ENCODE measurements around the gene MFN2.
"Not testable (repeated sequence)": the region's sequence is repeated elsewhere in the genome, so short reads cannot be mapped to it uniquely, and the experiment has no call there.

The MFN2 gene

GRCh38 chr1:11985851-11986250, 5.6 kb downstream of the MFN2 start:
- DNase-seq: no peak

DNA sequence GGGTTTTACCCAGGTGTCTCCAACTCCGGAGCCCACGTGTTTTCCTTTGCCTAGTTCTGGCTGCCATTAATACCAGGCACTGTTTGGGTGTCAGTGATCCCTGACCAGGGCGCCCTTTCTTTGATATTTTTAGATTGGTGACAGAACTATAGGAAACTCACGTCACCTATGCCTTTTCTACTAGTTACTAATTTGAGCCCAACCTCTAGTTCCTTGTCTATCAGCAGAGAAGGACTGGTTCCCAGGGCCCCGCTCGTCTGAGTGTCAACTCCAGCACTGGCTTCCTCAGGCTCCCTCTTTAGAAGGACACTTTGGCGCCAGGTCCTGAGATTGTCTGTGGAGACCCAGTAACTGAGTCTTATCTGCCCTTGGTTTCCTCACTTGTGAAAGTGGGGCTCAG, 9.4 kb downstream of the MFN2 start:
- in situ Hi-C loops (cut with HindIII; ENCODE audit: low pct_ligation_motif_present, low pct_unique_long_range_greater_than_20kb, low sequenced_read_pairs): no loop called here
- no peak for DNase-seq

More at GRCh38 chr1:11985851-11986250, 5.6 kb downstream of the MFN2 start:
- in situ Hi-C loops (cut with HindIII; ENCODE audit: low pct_ligation_motif_present, low pct_unique_long_range_greater_than_20kb, low sequenced_read_pairs): no loop called here

GRCh38 chr1:11990303-11991032, 10.2 kb downstream of the MFN2 start:
- no peak for DNase-seq
- in situ Hi-C loops (cut with HindIII; ENCODE audit: low pct_ligation_motif_present, low pct_unique_long_range_greater_than_20kb, low sequenced_read_pairs): no loop called here

DNA sequence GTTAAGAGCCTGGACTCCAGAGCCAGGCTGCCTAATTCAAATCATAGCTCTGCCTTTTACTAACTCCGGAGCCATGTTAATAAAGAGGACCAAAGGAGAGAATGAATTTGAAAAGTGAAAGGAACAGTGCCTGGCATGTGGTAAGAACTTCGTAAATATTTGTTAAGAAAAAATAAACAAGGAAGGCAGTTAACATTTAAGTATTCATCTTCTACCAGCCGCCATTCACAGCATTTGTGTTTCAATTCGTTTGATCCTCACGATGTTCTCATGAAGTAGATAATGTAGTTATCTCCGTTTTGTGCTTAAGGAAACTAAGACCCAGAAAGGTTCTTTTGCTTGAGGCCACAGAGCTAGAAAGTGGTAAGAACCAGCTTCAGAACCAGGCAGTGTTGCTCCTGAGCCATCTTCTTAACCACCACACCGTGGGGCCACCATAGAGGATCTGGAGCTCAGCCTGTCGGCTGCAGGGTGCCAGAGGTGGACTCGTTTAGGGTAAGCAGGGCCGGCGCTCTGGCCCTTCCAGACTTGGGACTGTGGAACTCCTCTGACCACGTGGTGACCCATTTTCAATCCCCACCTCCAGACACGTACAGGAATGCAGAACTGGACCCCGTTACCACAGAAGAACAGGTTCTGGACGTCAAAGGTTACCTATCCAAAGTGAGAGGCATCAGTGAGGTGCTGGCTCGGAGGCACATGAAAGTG, 11.9 kb downstream of the MFN2 start:
- no peak for DNase-seq
- in situ Hi-C loops (cut with HindIII; ENCODE audit: low pct_ligation_motif_present, low pct_unique_long_range_greater_than_20kb, low sequenced_read_pairs): no loop called here

- no peak for DNase-seq
- in situ Hi-C loops (cut with HindIII; ENCODE audit: low pct_ligation_motif_present, low pct_unique_long_range_greater_than_20kb, low sequenced_read_pairs): no loop called here
These were observed 17.0 kb downstream of the MFN2 start for GRCh38 chr1:11997081-11997850.

DNA sequence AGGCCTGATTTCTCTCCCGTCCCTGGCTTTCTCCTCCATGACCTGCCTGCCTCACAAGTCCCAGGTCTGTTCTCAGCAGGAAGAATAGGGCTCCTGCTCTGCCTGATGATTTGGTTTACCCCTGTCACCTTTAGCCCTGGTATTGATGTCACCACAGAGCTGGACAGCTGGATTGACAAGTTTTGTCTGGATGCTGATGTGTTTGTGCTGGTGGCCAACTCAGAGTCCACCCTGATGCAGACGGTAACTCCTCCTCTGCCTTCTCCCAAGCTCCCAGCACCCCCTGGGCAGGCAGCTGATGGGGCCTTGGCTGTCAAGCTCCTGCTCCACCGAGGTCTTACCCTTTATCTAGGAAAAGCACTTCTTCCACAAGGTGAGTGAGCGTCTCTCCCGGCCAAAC, 18.4 kb downstream of the MFN2 start:
- DNase-seq: no peak
- in situ Hi-C loops (cut with HindIII; ENCODE audit: low pct_ligation_motif_present, low pct_unique_long_range_greater_than_20kb, low sequenced_read_pairs): no loop called here

DNA sequence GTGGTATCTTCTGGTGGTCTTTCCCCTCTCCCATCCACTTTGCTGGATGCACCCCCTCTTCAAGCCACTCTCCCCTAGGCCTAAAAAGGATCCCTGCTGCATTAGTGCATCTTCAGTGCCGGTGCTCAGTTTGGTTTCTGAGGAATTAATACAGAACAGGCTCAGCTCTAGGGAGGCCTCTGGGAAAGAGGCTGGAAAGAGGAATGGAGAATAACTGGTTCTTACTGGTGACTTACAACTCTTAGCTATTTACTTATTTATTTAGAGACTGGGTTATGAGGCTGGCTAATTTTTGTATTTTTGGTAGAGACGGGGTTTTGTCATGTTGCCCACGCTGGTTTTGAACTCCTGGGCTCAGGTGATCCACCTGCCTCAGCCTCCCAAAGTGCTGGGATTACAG, 19.0 kb downstream of the MFN2 start:
- in situ Hi-C loops (cut with HindIII; ENCODE audit: low pct_ligation_motif_present, low pct_unique_long_range_greater_than_20kb, low sequenced_read_pairs): no loop called here
- DNase-seq: no peak

DNA sequence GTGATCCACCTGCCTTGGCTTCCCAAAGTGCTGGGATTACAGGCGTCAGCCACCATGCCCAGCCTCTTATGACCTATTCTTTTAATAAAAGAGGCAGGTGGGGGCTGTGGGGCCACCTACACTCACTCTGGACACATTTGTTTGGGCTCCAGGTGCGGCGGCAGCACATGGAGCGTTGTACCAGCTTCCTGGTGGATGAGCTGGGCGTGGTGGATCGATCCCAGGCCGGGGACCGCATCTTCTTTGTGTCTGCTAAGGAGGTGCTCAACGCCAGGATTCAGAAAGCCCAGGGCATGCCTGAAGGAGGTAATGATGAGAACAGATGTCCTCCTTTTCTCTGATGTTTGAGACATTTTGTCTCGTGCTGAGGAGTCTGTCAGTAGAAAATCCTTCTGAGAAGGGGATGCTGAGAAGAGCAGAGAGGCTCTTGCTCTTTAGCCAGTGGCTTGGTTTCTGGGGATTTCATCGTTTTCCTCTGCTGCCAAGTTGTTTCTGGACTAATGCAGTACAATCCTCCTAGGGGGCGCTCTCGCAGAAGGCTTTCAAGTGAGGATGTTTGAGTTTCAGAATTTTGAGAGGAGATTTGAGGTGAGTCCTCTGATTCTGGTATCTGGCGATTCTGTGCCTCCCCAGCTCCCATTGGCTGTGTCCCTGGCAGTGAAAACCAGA, 21.1 kb downstream of the MFN2 start:
- DNase-seq: peak; percentile 60
- in situ Hi-C loops (cut with HindIII; ENCODE audit: low pct_ligation_motif_present, low pct_unique_long_range_greater_than_20kb, low sequenced_read_pairs): no loop called here

GRCh38 chr1:12001996-12002493, 21.8 kb downstream of the MFN2 start:
- in situ Hi-C loops (cut with HindIII; ENCODE audit: low pct_ligation_motif_present, low pct_unique_long_range_greater_than_20kb, low sequenced_read_pairs): no loop called here
- peak; percentile 62 for DNase-seq

DNA sequence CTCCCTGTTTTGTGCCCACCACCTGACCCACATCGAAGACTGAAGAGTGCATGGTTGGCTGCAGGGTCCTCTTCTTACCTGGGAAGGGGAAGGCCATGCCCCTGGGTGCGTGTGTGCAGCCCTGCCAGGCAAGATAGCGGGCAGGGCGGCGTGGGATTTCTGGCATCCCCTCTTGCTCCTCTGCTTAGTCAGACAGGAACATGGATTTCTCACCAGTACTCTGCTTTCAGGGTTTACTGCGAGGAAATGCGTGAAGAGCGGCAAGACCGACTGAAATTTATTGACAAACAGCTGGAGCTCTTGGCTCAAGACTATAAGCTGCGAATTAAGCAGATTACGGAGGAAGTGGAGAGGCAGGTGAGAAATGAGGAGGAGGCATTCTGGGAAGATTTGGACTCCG, 23.5 kb downstream of the MFN2 start:
- DNase-seq: no peak
- in situ Hi-C loops (cut with HindIII; ENCODE audit: low pct_ligation_motif_present, low pct_unique_long_range_greater_than_20kb, low sequenced_read_pairs): no loop called here

DNA sequence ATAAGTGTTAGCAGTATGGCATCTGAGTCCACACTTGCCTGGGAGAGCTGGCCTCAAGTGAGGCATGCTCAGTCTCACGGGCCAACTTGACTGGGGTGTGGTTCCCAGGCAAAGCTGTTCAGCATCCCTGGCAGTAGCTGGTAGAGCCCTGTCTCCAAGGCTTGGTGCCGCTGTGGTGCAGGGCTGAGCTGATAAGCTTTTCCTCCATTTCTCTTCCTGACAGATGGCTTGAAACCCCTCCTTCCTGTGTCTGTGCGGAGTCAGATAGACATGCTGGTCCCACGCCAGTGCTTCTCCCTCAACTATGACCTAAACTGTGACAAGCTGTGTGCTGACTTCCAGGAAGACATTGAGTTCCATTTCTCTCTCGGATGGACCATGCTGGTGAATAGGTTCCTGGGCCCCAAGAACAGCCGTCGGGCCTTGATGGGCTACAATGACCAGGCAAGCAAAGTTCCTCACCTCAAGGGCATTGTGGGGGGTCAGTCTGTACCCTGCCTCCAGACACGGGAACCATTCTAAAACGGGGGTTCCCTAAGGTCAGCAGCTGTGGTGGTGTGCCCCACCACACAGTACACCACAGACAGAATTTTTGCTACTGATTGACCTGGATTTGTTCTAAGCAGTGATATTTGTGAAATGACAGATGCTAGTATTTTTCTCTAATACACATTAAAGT, 25.4 kb downstream of the MFN2 start:
- no peak for DNase-seq
- in situ Hi-C loops (cut with HindIII; ENCODE audit: low pct_ligation_motif_present, low pct_unique_long_range_greater_than_20kb, low sequenced_read_pairs): no loop called here

- in situ Hi-C loops (cut with HindIII; ENCODE audit: low pct_ligation_motif_present, low pct_unique_long_range_greater_than_20kb, low sequenced_read_pairs): no loop called here
- DNase-seq: no peak
These were observed 26.1 kb downstream of the MFN2 start for GRCh38 chr1:12006167-12006921.

- in situ Hi-C loops (cut with HindIII; ENCODE audit: low pct_ligation_motif_present, low pct_unique_long_range_greater_than_20kb, low sequenced_read_pairs): no loop called here
- DNase-seq: no peak
These were observed 27.0 kb downstream of the MFN2 start for GRCh38 chr1:12007204-12007603.

DNA sequence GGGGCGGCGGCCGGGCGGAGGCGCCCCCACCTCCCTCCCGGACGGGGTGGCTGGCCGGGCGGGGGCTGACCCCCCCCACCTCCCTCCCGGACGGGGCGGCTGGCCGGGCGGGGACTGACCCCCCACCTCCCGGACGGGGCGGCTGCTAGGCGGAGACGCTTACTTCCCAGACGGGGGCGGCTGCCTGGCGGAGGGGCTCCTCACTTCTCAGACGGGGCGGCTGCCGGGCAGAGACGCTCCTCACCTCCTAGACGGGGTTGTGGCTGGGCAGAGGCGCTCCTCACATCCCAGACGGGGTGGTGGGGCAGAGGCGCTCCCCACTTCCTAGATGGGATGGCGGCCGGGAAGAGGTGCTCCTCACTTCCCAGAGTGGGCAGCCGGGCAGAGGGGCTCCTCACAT, 28.1 kb downstream of the MFN2 start:
- in situ Hi-C loops (cut with HindIII; ENCODE audit: low pct_ligation_motif_present, low pct_unique_long_range_greater_than_20kb, low sequenced_read_pairs); DNase-seq: not testable (repeated sequence)

GRCh38 chr1:12009318-12009947, 29.2 kb downstream of the MFN2 start:
- no peak for DNase-seq
- in situ Hi-C loops (cut with HindIII; ENCODE audit: low pct_ligation_motif_present, low pct_unique_long_range_greater_than_20kb, low sequenced_read_pairs): no loop called here

GRCh38 chr1:12010746-12011570, 30.7 kb downstream of the MFN2 start:
- DNase-seq: no peak
- in situ Hi-C loops (cut with HindIII; ENCODE audit: low pct_ligation_motif_present, low pct_unique_long_range_greater_than_20kb, low sequenced_read_pairs): no loop called here

Measured in ACHN (cell line).